ENCODE results near the gene AGAP2.

DNA sequence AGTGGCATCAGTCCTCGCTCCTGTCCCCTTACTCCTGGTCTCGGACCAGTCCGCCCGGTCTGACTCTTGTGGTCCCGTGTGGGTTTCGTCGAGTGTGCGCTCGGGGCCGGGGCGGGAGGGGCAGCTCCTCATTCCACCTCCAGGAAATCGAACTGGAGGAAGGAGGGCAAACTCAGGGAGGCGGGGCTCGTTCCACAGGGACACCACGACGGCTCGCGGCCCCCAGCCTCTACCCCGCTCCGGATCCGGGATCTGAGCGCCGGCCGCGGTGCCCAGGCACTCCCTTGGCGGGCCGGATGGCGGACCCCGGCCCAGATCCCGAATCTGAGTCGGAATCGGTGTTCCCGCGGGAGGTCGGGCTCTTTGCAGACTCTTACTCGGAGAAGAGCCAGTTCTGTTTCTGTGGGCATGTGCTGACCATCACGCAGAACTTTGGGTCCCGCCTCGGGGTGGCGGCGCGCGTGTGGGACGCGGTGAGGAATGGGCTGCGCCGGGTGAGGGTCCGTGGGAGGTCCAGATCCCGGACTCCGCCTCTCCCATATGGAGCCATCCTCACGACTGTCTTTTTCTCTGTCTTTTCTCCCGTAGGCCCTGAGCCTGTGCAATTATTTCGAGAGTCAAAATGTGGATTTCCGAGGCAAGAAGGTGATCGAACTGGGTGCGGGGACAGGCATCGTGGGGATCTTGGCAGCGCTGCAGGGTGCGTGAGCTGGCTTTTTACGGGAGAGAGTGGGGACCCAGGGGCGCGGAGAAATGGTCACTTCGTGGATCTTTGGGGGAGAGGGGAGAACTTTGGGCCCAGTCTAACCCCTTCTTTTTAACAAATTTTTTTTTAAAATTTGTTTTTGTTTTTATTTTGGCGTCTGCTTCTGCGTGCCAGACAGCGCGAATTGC is 34.1 kb upstream of the AGAP2 start, which contains the start of gene EEF1AKMT3:
- TF ChIP-seq EZH2 (IDR thresholded peaks at IDR 0.05) (no peak), EZH2phosphoT487 (IDR thresholded peaks at IDR 0.05) (peak; percentile 30)

All from neural progenitor cell (in vitro differentiated cells).